ENCODE data around the gene HOXD9. TPM values are rescaled to one million over a fixed set of nuclear protein-coding genes. Genes with fewer than 3 reads are reported as not detected.
A peak's percentile ranks its signal among the peaks of the same experiment; 100 is the strongest.

Gene HOXD9
- total RNA-seq, 1 donor from 2014 or later: not detected

GRCh38 chr2:176124947-176125771, 2.6 kb downstream of the HOXD9 start:
- peaks cover 7% of the 10 kb centered on the region for H3K4me1 Mint-ChIP-seq
- H3K4me3 Mint-ChIP-seq: no peak overlapping the region
- peaks cover 3% of the 10 kb centered on the region for H3K36me3 Mint-ChIP-seq (ENCODE audit: low read depth)
- DNase-seq: no peak
- H3K27ac Mint-ChIP-seq: peak overlapping the region; percentile 37
- intact Hi-C loops (cut with micrococcal nuclease): loop anchor here (5.0 kb wide), 2 partner anchors 37 to 1037 kb away; no protein-coding TSS in a partner anchor
- no peaks in the 10 kb centered on the region for H3K9me3 Mint-ChIP-seq
- H3K27me3 Mint-ChIP-seq: peaks cover 72% of the 10 kb centered on the region

GRCh38 chr2:176125772-176126054, 3.2 kb downstream of the HOXD9 start:
- no peak overlapping the region for H3K27ac Mint-ChIP-seq
- intact Hi-C loops (cut with micrococcal nuclease): loop anchor here (2.0 to 5.0 kb wide), 4 partner anchors 37 to 1037 kb away; no protein-coding TSS in a partner anchor
- H3K4me1 Mint-ChIP-seq: peaks cover 7% of the 10 kb centered on the region
- H3K36me3 Mint-ChIP-seq (ENCODE audit: low read depth): peaks cover 3% of the 10 kb centered on the region
- DNase-seq: no peak
- H3K27me3 Mint-ChIP-seq: peaks cover 68% of the 10 kb centered on the region
- H3K4me3 Mint-ChIP-seq: no peak overlapping the region
- no peaks in the 10 kb centered on the region for H3K9me3 Mint-ChIP-seq

GRCh38 chr2:176126929-176127773, 4.6 kb downstream of the HOXD9 start:
- H3K27ac Mint-ChIP-seq: no peak overlapping the region
- H3K4me1 Mint-ChIP-seq: peaks cover 8% of the 10 kb centered on the region

GRCh38 chr2:176127774-176128072, 5.2 kb downstream of the HOXD9 start:
- H3K27me3 Mint-ChIP-seq: peaks cover 77% of the 10 kb centered on the region
- no peak for DNase-seq
- no peak overlapping the region for H3K27ac Mint-ChIP-seq
- intact Hi-C loops (cut with micrococcal nuclease): loop anchor here (1.0 to 5.0 kb wide), 7 partner anchors 17 to 1035 kb away; no protein-coding TSS in a partner anchor
- peaks cover 12% of the 10 kb centered on the region for H3K4me1 Mint-ChIP-seq
- H3K36me3 Mint-ChIP-seq (ENCODE audit: low read depth): peaks cover 8% of the 10 kb centered on the region
- H3K9me3 Mint-ChIP-seq: no peaks in the 10 kb centered on the region
- H3K4me3 Mint-ChIP-seq: no peak overlapping the region

More at GRCh38 chr2:176126929-176127773, 4.6 kb downstream of the HOXD9 start:
- peaks cover 8% of the 10 kb centered on the region for H3K36me3 Mint-ChIP-seq (ENCODE audit: low read depth)
- peak; percentile 87 for DNase-seq
- intact Hi-C loops (cut with micrococcal nuclease): loop anchor here (1.0 to 5.0 kb wide), 6 partner anchors 35 to 1035 kb away; no protein-coding TSS in a partner anchor
- no peaks in the 10 kb centered on the region for H3K9me3 Mint-ChIP-seq
- H3K4me3 Mint-ChIP-seq: no peak overlapping the region
- H3K27me3 Mint-ChIP-seq: peaks cover 74% of the 10 kb centered on the region

- Mint-ChIP-seq H3K27ac (peak overlapping the region; percentile 77), H3K27me3 (peaks cover 83% of the 10 kb centered on the region), H3K4me3 (peak overlapping the region; percentile 15), H3K36me3 (ENCODE audit: low read depth) (peaks cover 8% of the 10 kb centered on the region), H3K4me1 (peaks cover 12% of the 10 kb centered on the region), H3K9me3 (no peaks in the 10 kb centered on the region)
- intact Hi-C loops (cut with micrococcal nuclease): loop anchor here (2.0 to 5.0 kb wide), 3 partner anchors 18 to 1034 kb away; no protein-coding TSS in a partner anchor
- no peak for DNase-seq
These were observed 5.9 kb downstream of the HOXD9 start for GRCh38 chr2:176128172-176128981.

GRCh38 chr2:176128982-176129796, 6.7 kb downstream of the HOXD9 start, which contains the start of gene HOXD8:
Gene HOXD8 (plus strand): TSS chr2:176129705. CDS start chr2:176130367, 662 bp downstream.
- Mint-ChIP-seq H3K27ac (peak within 1 kb of the TSS; percentile 85), H3K36me3 (ENCODE audit: low read depth) (peaks cover 5% of the 10 kb centered on the region), H3K27me3 (peaks cover 84% of the 10 kb centered on the region), H3K9me3 (no peaks in the 10 kb centered on the region), H3K4me1 (peaks cover 9% of the 10 kb centered on the region), H3K4me3 (peak within 1 kb of the TSS; percentile 32)
- intact Hi-C loops (cut with micrococcal nuclease): loop anchor here (1.0 to 5.0 kb wide), 4 partner anchors 18 to 1033 kb away; no protein-coding TSS in a partner anchor
- no peak for DNase-seq

- Mint-ChIP-seq H3K27ac (no peak overlapping the region), H3K4me1 (peaks cover 9% of the 10 kb centered on the region), H3K4me3 (no peak overlapping the region), H3K27me3 (peaks cover 84% of the 10 kb centered on the region), H3K36me3 (ENCODE audit: low read depth) (peaks cover 5% of the 10 kb centered on the region), H3K9me3 (no peaks in the 10 kb centered on the region)
- intact Hi-C loops (cut with micrococcal nuclease): loop anchor here (1.0 to 10.0 kb wide), 6 partner anchors 19 to 1795 kb away; partner anchors contain the start of gene SP9
- no peak for DNase-seq
These were observed 7.3 kb downstream of the HOXD9 start for GRCh38 chr2:176129813-176130146.

GRCh38 chr2:176130147-176130956, 7.8 kb downstream of the HOXD9 start:
- intact Hi-C loops (cut with micrococcal nuclease): loop anchor here (5.0 to 10.0 kb wide), 2 partner anchors 47 to 1796 kb away; partner anchors contain the start of gene SP9
- Mint-ChIP-seq H3K27ac (peak overlapping the region; percentile 85), H3K36me3 (ENCODE audit: low read depth) (peaks cover 5% of the 10 kb centered on the region), H3K4me3 (peak overlapping the region; percentile 32), H3K9me3 (no peaks in the 10 kb centered on the region), H3K27me3 (peaks cover 84% of the 10 kb centered on the region), H3K4me1 (peaks cover 9% of the 10 kb centered on the region)
- DNase-seq: no peak

- DNase-seq: no peak
- peaks cover 11% of the 10 kb centered on the region for H3K4me1 Mint-ChIP-seq
- H3K36me3 Mint-ChIP-seq (ENCODE audit: low read depth): peaks cover 5% of the 10 kb centered on the region
- H3K9me3 Mint-ChIP-seq: no peaks in the 10 kb centered on the region
- peaks cover 84% of the 10 kb centered on the region for H3K27me3 Mint-ChIP-seq
- peak overlapping the region; percentile 32 for H3K4me3 Mint-ChIP-seq
- intact Hi-C loops (cut with micrococcal nuclease): loop anchor here (5.0 to 10.0 kb wide), 2 partner anchors 46 to 1796 kb away; partner anchors contain the start of gene SP9
- peak overlapping the region; percentile 85 for H3K27ac Mint-ChIP-seq
These were observed 8.7 kb downstream of the HOXD9 start for GRCh38 chr2:176130957-176131847.

- Mint-ChIP-seq H3K4me3 (no peak overlapping the region), H3K4me1 (peaks cover 11% of the 10 kb centered on the region), H3K36me3 (ENCODE audit: low read depth) (peaks cover 5% of the 10 kb centered on the region), H3K27me3 (peaks cover 82% of the 10 kb centered on the region), H3K9me3 (no peaks in the 10 kb centered on the region), H3K27ac (no peak overlapping the region)
- intact Hi-C loops (cut with micrococcal nuclease): loop anchor here (5.0 to 10.0 kb wide), 2 partner anchors 45 to 1797 kb away; partner anchors contain the start of gene SP9
- no peak for DNase-seq
These were observed 9.3 kb downstream of the HOXD9 start for GRCh38 chr2:176131848-176132158.
